C4-2B (cell line): ENCODE results near the gene RBM47.

Experiments
- CTCF ChIP-seq: fragments of 450-650 bp; conservative IDR thresholded peaks from 2 replicates; pipeline ENCODE4 v1.5.1; 2017; ENCODE audit warnings: mild to moderate bottlenecking
- ZFX ChIP-seq: fragments of 450-650 bp; IDR thresholded peaks from 2 replicates; pipeline ENCODE4 v1.6.1; 2017

GRCh38 chr4:40559585-40560465 lies 69.8 kb downstream of the RBM47 start:
- TF ChIP-seq CTCF = no peak
- TF ChIP-seq ZFX = no peak
